Measurements from ENCODE around the gene COX6B2. TPM values are rescaled to one million over a fixed set of nuclear protein-coding genes. Genes with fewer than 3 reads are reported as not detected.
A peak's percentile ranks its signal among the peaks of the same experiment; 100 is the strongest.

The COX6B2 gene
- total and polyA plus RNA-seq, 2 of the 8 experiments (the other 6 are each of a cell fraction or from before 2014, with no cell fraction given) = 4.9 to 6.4 TPM

DNA sequence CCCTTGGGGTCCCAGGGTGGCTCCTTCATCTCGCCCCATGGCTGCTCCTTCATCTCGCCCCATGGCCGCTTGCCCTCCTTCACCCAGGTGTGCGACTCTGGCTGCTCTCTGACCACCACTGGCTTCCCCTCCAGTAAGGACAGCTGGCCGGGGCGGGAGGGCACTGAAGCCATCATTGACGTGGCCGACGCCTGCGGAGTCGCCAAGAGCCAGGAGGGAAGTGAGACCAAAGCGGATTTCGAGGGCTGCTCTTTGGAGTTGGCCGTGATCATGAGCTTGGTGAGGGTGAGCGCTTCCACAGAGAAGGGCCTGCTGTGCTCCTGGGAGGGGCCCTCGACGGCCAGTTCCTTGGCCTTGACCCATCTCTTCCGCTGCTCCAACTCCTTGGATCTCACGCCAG lies 4.0 kb upstream of the COX6B2 start:
- FAIRE-seq = no peak
- Histone ChIP-seq H2BK5ac (ENCODE audit: low read depth, low read length) (no peak overlapping the region), H3K4me1 (replicated peaks in 1 of 4; ENCODE audit: control insufficient read depth in 3 of 4, insufficient read depth in 4 of 4, low read length in 3 of 4) (peaks cover 0 to 10% (median 7%) of the 10 kb centered on the region in 4 experiments; a peak in 6 of 7 replicates), H3K18ac (ENCODE audit: extremely low read depth, low read length) (no peak overlapping the region), H2BK120ac (replicated peaks; ENCODE audit: low read depth, low read length) (no peak overlapping the region), H4K8ac (ENCODE audit: extremely low read depth, insufficient read depth, low read length) (no peak overlapping the region), H3K4ac (replicated peaks; ENCODE audit: insufficient read length, low read depth, low read length) (no peak overlapping the region), H3K56ac (replicated peaks; ENCODE audit: insufficient read length, low read depth, low read length) (no peak overlapping the region), H3K79me1 (ENCODE audit: low read depth, low read length) (no peaks in the 10 kb centered on the region), H4K5ac (ENCODE audit: insufficient read length, low read depth, low read length) (no peak overlapping the region), H2BK15ac (ENCODE audit: low read length) (peak overlapping the region; percentile 61; the same call in 1 of the 2 replicates), H3K23ac (ENCODE audit: insufficient read length) (no peak overlapping the region), H3K14ac (ENCODE audit: insufficient read length) (no peak overlapping the region), H3K4me2 (ENCODE audit: insufficient read depth in 1 of 2, low read depth in 2 of 2, low read length in 2 of 2) (no peak overlapping the region), H3K9ac (replicated peaks in 1 of 4; ENCODE audit: extremely low read depth in 1 of 4, low read depth in 3 of 4, low read length in 3 of 4) (no peak overlapping the region), H3K9me3 (ENCODE audit: insufficient read depth in 2 of 2, low read depth in 1 of 2, low read length in 1 of 2) (no peaks in the 10 kb centered on the region), H3K4me3 (ENCODE audit: extremely low read depth in 1 of 4, insufficient read depth in 2 of 4, low read depth in 3 of 4, low read length in 4 of 4) (no peak overlapping the region), H3K27me3 (replicated peaks in 1 of 4; ENCODE audit: control insufficient read depth in 3 of 4, extremely low read depth in 1 of 4, insufficient read depth in 3 of 4, low read length in 3 of 4) (peaks cover 3 to 36% (median 28%) of the 10 kb centered on the region in 4 experiments), H3K23me2 (ENCODE audit: low read depth, low read length) (peaks cover 7% of the 10 kb centered on the region; the same call in 1 of the 2 replicates), H2AK5ac (ENCODE audit: low read depth, low read length) (no peak overlapping the region), H2BK12ac (ENCODE audit: low read depth, low read length) (no peak overlapping the region), H3K36me3 (ENCODE audit: control insufficient read depth in 2 of 4, insufficient read depth in 4 of 4, low read length in 3 of 4) (no peaks in the 10 kb centered on the region), H4K20me1 (replicated peaks in 1 of 2; ENCODE audit: control insufficient read depth in 1 of 2, insufficient read depth in 2 of 2, low read length in 2 of 2) (peaks cover 0 to 1% of the 10 kb centered on the region in 2 experiments), H3K79me2 (ENCODE audit: control insufficient read depth in 1 of 2, insufficient read depth in 2 of 2, low read length in 2 of 2) (no peaks in the 10 kb centered on the region), H2AFZ (ENCODE audit: low read length) (no peak overlapping the region), H4K91ac (replicated peaks; ENCODE audit: insufficient read length, low read length) (no peak overlapping the region), H3K27ac (ENCODE audit: low read depth, low read length) (no peak overlapping the region), H2BK20ac (ENCODE audit: low read length) (no peak overlapping the region)
- POLR2A ChIA-PET (ENCODE audit: partially characterized antibody) = interaction anchor here (0.6 to 6.1 kb wide), 11 partner anchors 9 to 192 kb away, joined by 3 to 30 read pairs (median 3); partner anchors contain the start of genes DNAAF3, TMEM238 and UBE2S
- 93% methylated on average over 15 of the region's 19 CpGs; no CpG with 5 or more reads in 1 of the 2 experiments for WGBS, 2 experiments (ENCODE audit: extremely low coverage in 1 of 2, insufficient coverage in 1 of 2, insufficient read length in 1 of 2, insufficient replicate concordance in 2 of 2, low coverage in 1 of 2, low lambda C conversion rate in 2 of 2, missing lambda C conversion rate in 1 of 2)
- DNase-seq (ENCODE audit: low read depth in 1 of 2, low spot score in 2 of 2) = no peak
- CTCF ChIA-PET (ENCODE audit: partially characterized antibody) = interaction anchor here (1.0 to 2.0 kb wide), 5 partner anchors 10 to 67 kb away, joined by 3 to 5 read pairs (median 4); partner anchors contain the start of gene TMEM238
- TF ChIP-seq SRF (IDR thresholded peaks at IDR 0.05; ENCODE audit: low read depth, low read length) = no peak

Data from H1 (cell line).